ENCODE measurements around the gene CYP4F3.

CYP4F3 gene

DNA sequence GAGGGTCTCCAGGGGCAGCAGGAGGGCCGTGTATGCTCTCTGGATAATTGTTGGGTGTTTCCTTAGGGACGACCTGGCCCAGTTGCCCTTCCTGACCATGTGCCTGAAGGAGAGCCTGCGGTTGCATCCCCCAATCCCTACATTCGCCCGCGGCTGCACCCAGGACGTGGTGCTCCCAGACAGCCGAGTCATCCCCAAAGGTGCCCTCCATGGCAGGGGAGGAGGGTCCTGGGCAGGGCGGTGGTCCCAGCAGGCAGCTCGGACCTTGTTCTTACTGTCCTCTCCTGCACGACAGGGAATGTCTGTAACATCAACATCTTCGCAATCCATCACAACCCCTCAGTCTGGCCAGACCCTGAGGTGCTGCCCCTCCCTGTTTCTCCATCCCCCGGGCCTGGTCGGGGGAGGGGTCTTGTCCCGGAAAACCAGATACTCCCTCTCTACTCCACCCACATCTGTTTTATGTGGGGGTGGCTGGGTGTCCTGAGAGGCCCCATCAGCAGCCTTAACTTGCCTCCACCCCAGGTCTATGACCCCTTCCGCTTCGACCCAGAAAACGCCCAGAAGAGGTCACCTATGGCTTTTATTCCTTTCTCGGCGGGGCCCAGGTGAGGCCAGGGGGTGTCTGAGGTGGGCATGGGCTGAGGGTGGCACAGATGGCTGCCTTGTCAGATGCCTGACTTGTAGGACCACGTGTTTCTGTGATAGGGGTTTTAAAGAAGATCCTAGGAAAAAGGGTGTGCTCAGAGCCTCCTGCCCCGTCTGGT, 12.3 kb upstream of the CYP4F3 start:
- H3K9me3 Mint-ChIP-seq, result peaks cover 28% of the 10 kb centered on the region
- H3K4me1 Mint-ChIP-seq, result no peaks in the 10 kb centered on the region
- TF ChIP-seq, protein P1, sequence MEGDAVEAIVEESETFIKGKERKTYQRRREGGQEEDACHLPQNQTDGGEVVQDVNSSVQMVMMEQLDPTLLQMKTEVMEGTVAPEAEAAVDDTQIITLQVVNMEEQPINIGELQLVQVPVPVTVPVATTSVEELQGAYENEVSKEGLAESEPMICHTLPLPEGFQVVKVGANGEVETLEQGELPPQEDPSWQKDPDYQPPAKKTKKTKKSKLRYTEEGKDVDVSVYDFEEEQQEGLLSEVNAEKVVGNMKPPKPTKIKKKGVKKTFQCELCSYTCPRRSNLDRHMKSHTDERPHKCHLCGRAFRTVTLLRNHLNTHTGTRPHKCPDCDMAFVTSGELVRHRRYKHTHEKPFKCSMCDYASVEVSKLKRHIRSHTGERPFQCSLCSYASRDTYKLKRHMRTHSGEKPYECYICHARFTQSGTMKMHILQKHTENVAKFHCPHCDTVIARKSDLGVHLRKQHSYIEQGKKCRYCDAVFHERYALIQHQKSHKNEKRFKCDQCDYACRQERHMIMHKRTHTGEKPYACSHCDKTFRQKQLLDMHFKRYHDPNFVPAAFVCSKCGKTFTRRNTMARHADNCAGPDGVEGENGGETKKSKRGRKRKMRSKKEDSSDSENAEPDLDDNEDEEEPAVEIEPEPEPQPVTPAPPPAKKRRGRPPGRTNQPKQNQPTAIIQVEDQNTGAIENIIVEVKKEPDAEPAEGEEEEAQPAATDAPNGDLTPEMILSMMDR (IDR thresholded peaks at IDR 0.05; ENCODE audit: unreplicated experiment in 3 of 3), result no peak
- no peak overlapping the region for H3K27ac Mint-ChIP-seq
- no peaks in the 10 kb centered on the region for H3K27me3 Mint-ChIP-seq (ENCODE audit: low read depth)
- H3K36me3 Mint-ChIP-seq (ENCODE audit: low read depth), result no peaks in the 10 kb centered on the region
- no peak overlapping the region for H3K4me3 Mint-ChIP-seq

DNA sequence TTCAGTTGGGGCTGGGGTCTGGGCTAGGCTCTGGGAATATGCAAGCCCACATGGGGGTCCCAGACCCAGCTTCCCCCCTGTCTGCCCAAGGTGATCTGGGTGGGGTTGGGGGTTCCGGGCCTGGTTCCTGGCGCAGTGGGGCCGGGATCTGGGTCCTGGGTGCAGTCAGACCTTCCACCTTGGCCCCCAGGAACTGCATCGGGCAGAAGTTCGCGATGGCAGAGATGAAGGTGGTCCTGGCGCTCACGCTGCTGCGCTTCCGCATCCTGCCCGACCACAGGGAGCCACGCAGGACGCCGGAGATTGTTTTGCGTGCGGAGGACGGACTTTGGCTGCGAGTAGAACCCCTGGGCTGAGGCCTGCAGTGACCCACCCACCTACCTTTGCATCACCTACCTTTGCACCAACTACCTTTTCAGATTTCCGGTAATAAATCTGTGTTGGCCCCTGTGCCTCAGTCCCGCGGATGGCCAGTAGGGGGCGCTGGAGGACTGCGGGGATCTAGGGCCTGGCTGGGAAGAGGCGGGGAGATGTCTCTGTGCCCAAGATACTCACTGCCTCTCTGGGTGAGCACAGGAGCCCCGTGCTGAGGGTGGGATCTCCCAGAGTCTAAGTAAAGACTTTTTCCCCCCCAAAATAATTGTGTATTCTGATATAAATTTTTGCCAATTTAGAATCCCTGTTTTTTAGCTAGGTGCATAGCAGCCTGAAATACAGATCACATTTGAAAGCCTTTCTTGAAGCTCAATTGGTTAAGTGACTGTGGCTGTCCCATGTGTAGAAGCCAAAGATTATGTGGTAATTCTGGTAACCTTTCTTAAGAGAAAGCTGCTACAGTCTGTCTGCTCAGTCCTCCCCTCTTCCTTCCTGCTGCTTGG, 11.5 kb upstream of the CYP4F3 start:
- TF ChIP-seq, protein P1 (IDR thresholded peaks at IDR 0.05; ENCODE audit: unreplicated experiment in 3 of 3), result peak; percentile 11 to 26 (median 20)
- H3K27ac Mint-ChIP-seq, result no peak overlapping the region
- no peak overlapping the region for H3K4me3 Mint-ChIP-seq
- H3K4me1 Mint-ChIP-seq, result no peaks in the 10 kb centered on the region
- H3K27me3 Mint-ChIP-seq (ENCODE audit: low read depth), result no peaks in the 10 kb centered on the region
- no peaks in the 10 kb centered on the region for H3K36me3 Mint-ChIP-seq (ENCODE audit: low read depth)
- peaks cover 26% of the 10 kb centered on the region for H3K9me3 Mint-ChIP-seq

DNA sequence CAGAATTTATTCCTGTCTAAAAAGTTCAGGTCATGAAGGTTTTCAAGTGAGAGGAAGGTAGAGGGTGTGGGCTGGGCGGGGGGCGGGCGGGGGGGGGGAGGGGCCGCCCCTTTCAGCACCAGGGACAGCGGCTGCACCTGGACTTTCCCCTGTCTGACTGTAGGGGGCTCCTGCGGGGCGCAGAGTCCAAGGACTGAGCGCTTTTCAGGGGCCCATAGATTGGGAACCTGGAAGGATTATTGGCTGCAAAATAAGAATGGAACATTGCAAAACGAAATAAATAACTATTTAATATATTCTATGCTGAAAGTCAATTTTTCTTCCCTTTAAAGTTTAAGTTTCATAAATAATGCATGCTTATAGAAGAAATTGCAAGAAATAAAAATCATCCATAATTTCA, 8.9 kb upstream of the CYP4F3 start:
- Mint-ChIP-seq H3K9me3 (peaks cover 31% of the 10 kb centered on the region), H3K27me3 (ENCODE audit: low read depth) (no peaks in the 10 kb centered on the region), H3K4me3 (no peak overlapping the region), H3K27ac (no peak overlapping the region), H3K36me3 (ENCODE audit: low read depth) (no peaks in the 10 kb centered on the region), H3K4me1 (no peaks in the 10 kb centered on the region)
- TF ChIP-seq, protein P1 (IDR thresholded peaks at IDR 0.05; ENCODE audit: unreplicated experiment in 3 of 3), result no peak

DNA sequence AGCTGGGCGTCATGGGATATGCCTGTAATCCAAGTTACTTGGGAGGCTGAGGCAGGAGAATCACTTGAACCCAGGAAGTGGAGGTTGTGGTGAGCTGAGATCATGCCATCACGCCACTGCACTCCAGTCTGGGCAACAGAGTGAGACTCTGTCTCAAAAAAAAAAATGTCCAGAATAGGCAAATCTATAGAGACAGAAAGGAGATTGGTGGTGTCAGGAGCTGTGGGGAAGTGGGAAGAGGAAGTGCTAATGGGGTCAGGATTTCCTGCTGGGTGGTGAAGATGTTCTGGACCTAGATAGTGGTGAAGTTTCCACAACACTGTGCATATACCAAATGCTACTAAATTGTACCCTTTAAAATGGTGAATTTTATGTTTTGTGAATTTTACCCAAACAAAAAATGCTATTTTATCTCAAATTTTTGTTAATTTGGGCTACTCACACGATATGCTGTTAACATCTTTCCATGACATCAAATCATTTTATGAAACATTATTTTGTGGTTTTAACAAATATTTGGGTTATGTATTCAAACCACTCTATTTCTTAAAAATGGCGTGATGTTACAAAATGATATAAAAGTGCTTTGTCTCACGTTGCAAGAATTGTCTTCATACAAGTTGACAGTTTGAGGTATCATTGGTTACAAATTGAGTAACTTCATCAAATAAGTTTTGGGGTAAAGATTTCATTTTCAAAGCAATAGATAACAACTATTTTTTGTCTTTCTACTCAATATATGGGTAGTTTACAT, 7.4 kb upstream of the CYP4F3 start:
- Mint-ChIP-seq H3K27ac (no peak overlapping the region), H3K36me3 (ENCODE audit: low read depth) (no peaks in the 10 kb centered on the region), H3K27me3 (ENCODE audit: low read depth) (no peaks in the 10 kb centered on the region), H3K9me3 (peaks cover 33% of the 10 kb centered on the region), H3K4me3 (no peak overlapping the region), H3K4me1 (no peaks in the 10 kb centered on the region)
- TF ChIP-seq, protein P1 (IDR thresholded peaks at IDR 0.05; ENCODE audit: unreplicated experiment in 3 of 3), result no peak

DNA sequence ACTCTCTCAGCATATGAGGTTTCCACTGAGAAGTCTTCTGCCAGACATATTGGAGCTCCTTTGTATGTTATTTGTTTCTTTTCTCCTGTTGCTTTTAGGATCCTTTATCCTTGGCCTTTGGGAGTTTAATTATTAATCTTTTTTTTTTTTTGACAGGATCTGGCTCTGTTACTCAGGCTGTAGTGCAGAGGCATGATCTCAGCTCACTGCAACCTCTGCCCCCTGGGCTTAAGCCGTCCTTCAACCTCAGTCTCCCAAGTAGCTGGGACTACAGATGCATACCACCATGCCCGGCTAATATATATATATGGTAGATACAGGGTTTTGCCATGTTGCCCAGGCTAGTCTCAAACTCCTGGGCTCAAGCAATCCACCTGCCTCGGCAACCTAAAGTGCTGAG, 6.6 kb upstream of the CYP4F3 start:
- Mint-ChIP-seq H3K4me3 (no peak overlapping the region), H3K36me3 (ENCODE audit: low read depth) (no peaks in the 10 kb centered on the region), H3K27me3 (ENCODE audit: low read depth) (no peaks in the 10 kb centered on the region), H3K27ac (no peak overlapping the region), H3K4me1 (no peaks in the 10 kb centered on the region), H3K9me3 (peaks cover 31% of the 10 kb centered on the region)
- TF ChIP-seq, protein P1 (IDR thresholded peaks at IDR 0.05; ENCODE audit: unreplicated experiment in 3 of 3), result no peak

Measured in nephron (organoid).